ENCODE measurements around the gene COL6A5. TPM values are rescaled to one million over a fixed set of nuclear protein-coding genes. Genes with fewer than 3 reads are reported as not detected.

Gene COL6A5, protein sequence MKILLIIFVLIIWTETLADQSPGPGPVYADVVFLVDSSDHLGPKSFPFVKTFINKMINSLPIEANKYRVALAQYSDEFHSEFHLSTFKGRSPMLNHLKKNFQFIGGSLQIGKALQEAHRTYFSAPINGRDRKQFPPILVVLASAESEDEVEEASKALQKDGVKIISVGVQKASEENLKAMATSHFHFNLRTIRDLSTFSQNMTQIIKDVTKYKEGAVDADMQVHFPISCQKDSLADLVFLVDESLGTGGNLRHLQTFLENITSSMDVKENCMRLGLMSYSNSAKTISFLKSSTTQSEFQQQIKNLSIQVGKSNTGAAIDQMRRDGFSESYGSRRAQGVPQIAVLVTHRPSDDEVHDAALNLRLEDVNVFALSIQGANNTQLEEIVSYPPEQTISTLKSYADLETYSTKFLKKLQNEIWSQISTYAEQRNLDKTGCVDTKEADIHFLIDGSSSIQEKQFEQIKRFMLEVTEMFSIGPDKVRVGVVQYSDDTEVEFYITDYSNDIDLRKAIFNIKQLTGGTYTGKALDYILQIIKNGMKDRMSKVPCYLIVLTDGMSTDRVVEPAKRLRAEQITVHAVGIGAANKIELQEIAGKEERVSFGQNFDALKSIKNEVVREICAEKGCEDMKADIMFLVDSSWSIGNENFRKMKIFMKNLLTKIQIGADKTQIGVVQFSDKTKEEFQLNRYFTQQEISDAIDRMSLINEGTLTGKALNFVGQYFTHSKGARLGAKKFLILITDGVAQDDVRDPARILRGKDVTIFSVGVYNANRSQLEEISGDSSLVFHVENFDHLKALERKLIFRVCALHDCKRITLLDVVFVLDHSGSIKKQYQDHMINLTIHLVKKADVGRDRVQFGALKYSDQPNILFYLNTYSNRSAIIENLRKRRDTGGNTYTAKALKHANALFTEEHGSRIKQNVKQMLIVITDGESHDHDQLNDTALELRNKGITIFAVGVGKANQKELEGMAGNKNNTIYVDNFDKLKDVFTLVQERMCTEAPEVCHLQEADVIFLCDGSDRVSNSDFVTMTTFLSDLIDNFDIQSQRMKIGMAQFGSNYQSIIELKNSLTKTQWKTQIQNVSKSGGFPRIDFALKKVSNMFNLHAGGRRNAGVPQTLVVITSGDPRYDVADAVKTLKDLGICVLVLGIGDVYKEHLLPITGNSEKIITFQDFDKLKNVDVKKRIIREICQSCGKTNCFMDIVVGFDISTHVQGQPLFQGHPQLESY (N-terminal part only)
- total RNA-seq, result not detected

DNA sequence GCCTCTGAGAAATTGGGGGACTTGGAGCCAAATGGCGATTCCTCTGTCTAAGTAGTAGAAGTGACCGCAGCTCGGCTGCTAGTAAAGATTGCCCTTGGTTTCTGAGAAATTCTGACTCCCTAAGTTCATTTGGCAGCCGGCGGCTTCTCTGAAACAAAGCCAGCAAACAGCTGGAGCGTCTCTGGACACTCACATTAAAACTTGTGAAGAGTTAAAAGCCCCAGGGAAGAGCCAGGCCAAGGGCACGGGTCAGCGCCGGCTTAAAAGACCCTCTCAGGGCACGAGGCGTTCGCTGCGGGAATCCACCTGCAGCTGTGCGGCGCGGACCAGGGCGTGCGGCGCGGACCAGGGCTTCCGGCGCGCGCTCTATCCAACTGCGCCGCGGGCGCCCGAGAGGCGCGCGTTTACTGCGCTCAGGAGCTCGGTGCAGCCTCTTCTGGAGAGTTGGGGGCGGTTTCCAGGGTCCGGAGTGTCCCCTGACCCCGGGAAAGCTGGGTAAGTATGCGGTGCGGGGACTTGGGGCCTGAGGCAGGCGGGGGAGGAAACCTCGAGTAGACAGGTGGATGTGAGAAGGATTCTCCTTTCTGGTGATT is at the start of gene COL6A5:
Gene COL6A5 (plus strand): TSS at position 186 of the 593 bp plus-strand sequence. CDS start 27,967 bp downstream, outside the sequence.
- Histone ChIP-seq H3K9me3 (no peaks in the 10 kb centered on the region), H3K27me3 (no peaks in the 10 kb centered on the region), H3K36me3 (replicated peaks in 1 of 2; ENCODE audit: insufficient read depth in 1 of 2, low read depth in 2 of 2) (no peaks in the 10 kb centered on the region), H3K4me3 (no peak within 1 kb of the TSS), H3K4me1 (no peaks in the 10 kb centered on the region), H3K27ac (no peak within 1 kb of the TSS)
- DNase-seq (no peak), ATAC-seq (no peak)
- intact Hi-C loops (cut with DNase I), result no loop called here
- 1 to 2% methylated on average over 13 to 27 of the region's 41 CpGs for WGBS, 2 donors
- TF ChIP-seq, protein P1, sequence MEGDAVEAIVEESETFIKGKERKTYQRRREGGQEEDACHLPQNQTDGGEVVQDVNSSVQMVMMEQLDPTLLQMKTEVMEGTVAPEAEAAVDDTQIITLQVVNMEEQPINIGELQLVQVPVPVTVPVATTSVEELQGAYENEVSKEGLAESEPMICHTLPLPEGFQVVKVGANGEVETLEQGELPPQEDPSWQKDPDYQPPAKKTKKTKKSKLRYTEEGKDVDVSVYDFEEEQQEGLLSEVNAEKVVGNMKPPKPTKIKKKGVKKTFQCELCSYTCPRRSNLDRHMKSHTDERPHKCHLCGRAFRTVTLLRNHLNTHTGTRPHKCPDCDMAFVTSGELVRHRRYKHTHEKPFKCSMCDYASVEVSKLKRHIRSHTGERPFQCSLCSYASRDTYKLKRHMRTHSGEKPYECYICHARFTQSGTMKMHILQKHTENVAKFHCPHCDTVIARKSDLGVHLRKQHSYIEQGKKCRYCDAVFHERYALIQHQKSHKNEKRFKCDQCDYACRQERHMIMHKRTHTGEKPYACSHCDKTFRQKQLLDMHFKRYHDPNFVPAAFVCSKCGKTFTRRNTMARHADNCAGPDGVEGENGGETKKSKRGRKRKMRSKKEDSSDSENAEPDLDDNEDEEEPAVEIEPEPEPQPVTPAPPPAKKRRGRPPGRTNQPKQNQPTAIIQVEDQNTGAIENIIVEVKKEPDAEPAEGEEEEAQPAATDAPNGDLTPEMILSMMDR (IDR thresholded peaks at IDR 0.05), result no peak
- no peak for TF ChIP-seq POLR2A (IDR thresholded peaks at IDR 0.05)

- Histone ChIP-seq H3K9me3 (no peaks in the 10 kb centered on the region), H3K27me3 (no peaks in the 10 kb centered on the region), H3K4me1 (no peaks in the 10 kb centered on the region), H3K36me3 (replicated peaks in 1 of 2; ENCODE audit: insufficient read depth in 1 of 2, low read depth in 2 of 2) (no peaks in the 10 kb centered on the region), H3K27ac (no peak overlapping the region), H3K4me3 (no peak overlapping the region)
- WGBS, 2 donors, result 31 to 53% methylated on average over 2 of the region's 2 CpGs
- intact Hi-C loops (cut with DNase I), result no loop called here
- ATAC-seq, result no peak
- no peak for DNase-seq
- TF ChIP-seq, protein P1 (IDR thresholded peaks at IDR 0.05), result no peak
- no peak for TF ChIP-seq POLR2A (IDR thresholded peaks at IDR 0.05)
These were observed 45.9 kb upstream of the COL6A5 start for GRCh38 chr3:130299531-130299930.

DNA sequence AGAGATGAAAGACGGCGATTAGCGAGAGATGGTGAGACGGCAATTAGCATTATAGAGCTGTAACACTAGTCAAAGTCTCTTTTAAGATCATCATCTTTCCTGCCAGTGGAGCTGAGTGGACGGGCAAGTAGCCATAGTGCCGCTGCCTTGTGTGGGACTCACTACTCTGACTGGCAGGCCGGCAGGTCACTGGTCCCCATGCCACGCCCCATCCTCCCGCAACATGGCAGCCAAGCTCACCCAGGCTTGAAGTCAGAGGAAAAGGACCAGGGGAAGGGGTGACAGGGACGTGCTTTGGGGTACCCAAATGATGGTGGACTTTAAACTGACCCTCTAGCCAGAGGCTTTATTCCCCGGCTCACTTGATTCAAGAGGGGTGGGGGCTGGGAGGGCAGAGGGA is 44.6 kb upstream of the COL6A5 start:
- no peaks in the 10 kb centered on the region for H3K36me3 ChIP-seq (replicated peaks in 1 of 2; ENCODE audit: insufficient read depth in 1 of 2, low read depth in 2 of 2)
- WGBS, 2 donors, result 86 to 88% methylated on average over 11 of the region's 11 CpGs
- TF ChIP-seq, protein P1 (IDR thresholded peaks at IDR 0.05), result no peak
- no peak for TF ChIP-seq POLR2A (IDR thresholded peaks at IDR 0.05)
- intact Hi-C loops (cut with DNase I), result no loop called here
- no peaks in the 10 kb centered on the region for H3K27me3 ChIP-seq
- no peak overlapping the region for H3K27ac ChIP-seq
- no peaks in the 10 kb centered on the region for H3K9me3 ChIP-seq
- no peaks in the 10 kb centered on the region for H3K4me1 ChIP-seq
- H3K4me3 ChIP-seq, result no peak overlapping the region
- ATAC-seq (no peak), DNase-seq (no peak)

- no peak for TF ChIP-seq POLR2A (IDR thresholded peaks at IDR 0.05)
- TF ChIP-seq, protein P1 (IDR thresholded peaks at IDR 0.05), result no peak
- Histone ChIP-seq H3K27ac (no peak overlapping the region), H3K4me1 (no peaks in the 10 kb centered on the region), H3K4me3 (no peak overlapping the region), H3K9me3 (no peaks in the 10 kb centered on the region), H3K36me3 (replicated peaks in 1 of 2; ENCODE audit: insufficient read depth in 1 of 2, low read depth in 2 of 2) (no peaks in the 10 kb centered on the region), H3K27me3 (no peaks in the 10 kb centered on the region)
- intact Hi-C loops (cut with DNase I), result no loop called here
- no peak for DNase-seq
- WGBS, 2 donors, result 45 to 53% methylated on average over 4 of the region's 4 CpGs
- ATAC-seq, result no peak
These were observed 35.4 kb upstream of the COL6A5 start for GRCh38 chr3:130310109-130310508.
